ENCODE data around the gene PRKAR2A. TPM values are rescaled to one million over a fixed set of nuclear protein-coding genes. Genes with fewer than 3 reads are reported as not detected.

Gene PRKAR2A
- polyA plus RNA-seq, 2 of the 4 experiments (the other 2 are of a cell fraction): 15.3 to 17.2 TPM

DNA sequence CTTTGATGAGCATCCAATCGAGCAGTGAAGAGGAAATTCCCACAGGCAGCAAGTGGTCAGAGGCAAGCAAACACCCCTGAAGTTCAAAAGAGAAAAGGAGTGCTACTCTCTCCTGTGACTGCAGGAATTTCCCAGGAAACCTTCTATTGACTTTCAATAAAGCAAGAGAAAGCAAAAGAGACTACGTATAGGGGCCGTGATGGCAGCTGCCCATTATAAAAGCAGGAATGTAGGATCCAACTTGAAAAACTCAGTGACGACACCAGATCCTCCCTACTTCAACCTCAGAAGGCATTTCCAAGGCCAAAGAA lies 77.5 kb downstream of the PRKAR2A start:
- H3K4me3 ChIP-seq: no peak overlapping the region
- no peak for FAIRE-seq
- no peaks in the 10 kb centered on the region for H3K4me1 ChIP-seq
- ChIA-PET POLR2A (no interaction called here), CTCF (no interaction called here)
- no peak for DNase-seq (ENCODE audit: low read depth in 1 of 2, low spot score in 1 of 2)
- WGBS (ENCODE audit: missing lambda C conversion rate): 86% methylated on average over 4 of the region's 4 CpGs
- H3K27ac ChIP-seq: no peak overlapping the region
- no peak overlapping the region for H3K4me2 ChIP-seq
- no peak for ATAC-seq
- no peaks in the 10 kb centered on the region for H3K9me3 ChIP-seq
- TF ChIP-seq PHF8 (IDR thresholded peaks at IDR 0.05; ENCODE audit: borderline replicate concordance, low read depth) (no peak), FOSL2 (IDR thresholded peaks at IDR 0.05) (no peak), FOSL2 (CRISPR knock-in tag; IDR thresholded peaks at IDR 0.05) (no peak), CBX2 (IDR thresholded peaks at IDR 0.05; ENCODE audit: borderline replicate concordance, low read depth) (no peak), PBX3 (IDR thresholded peaks at IDR 0.05) (no peak), RARB (CRISPR knock-in tag; IDR thresholded peaks at IDR 0.05) (no peak), MAZ (IDR thresholded peaks at IDR 0.05; ENCODE audit: borderline replicate concordance, low read depth, low read length) (no peak), RFX5 (IDR thresholded peaks at IDR 0.05) (no peak), ZNF302 (CRISPR knock-in tag; IDR thresholded peaks at IDR 0.05) (no peak)

- 50% methylated on average over 1 of the region's 1 CpG for WGBS (ENCODE audit: missing lambda C conversion rate)
- peak; percentile 62 to 72; a peak in 4 of 6 replicates for ATAC-seq
- Histone ChIP-seq H3K9me3 (no peaks in the 10 kb centered on the region), H3K4me3 (no peak overlapping the region), H3K4me2 (no peak overlapping the region), H3K27ac (no peak overlapping the region), H3K4me1 (no peaks in the 10 kb centered on the region)
- TF ChIP-seq CTCF (IDR thresholded peaks at IDR 0.05) (peak; percentile 32), RAD21 (conservative IDR thresholded peaks at IDR 0.05 in 1 of 2, IDR thresholded peaks at IDR 0.05 in 1 of 2) (peak; percentile 37 to 44; a peak in 4 of 5 replicates), JUNB (IDR thresholded peaks at IDR 0.05) (no peak), ZSCAN20 (CRISPR knock-in tag; IDR thresholded peaks at IDR 0.05) (no peak)
- DNase-seq (ENCODE audit: low read depth in 1 of 2, low spot score in 1 of 2): peak; percentile 18 to 37
- CTCF ChIA-PET: interaction anchor here (0.6 to 2.2 kb wide), 3 partner anchors 26 to 320 kb away, joined by 3 to 8 read pairs (median 5); no protein-coding TSS in a partner anchor
- POLR2A ChIA-PET: no interaction called here
- no peak for FAIRE-seq
Measured at GRCh38 chr3:48765376-48765775, 82.3 kb downstream of the PRKAR2A start.

GRCh38 chr3:48762816-48763215 lies 84.9 kb downstream of the PRKAR2A start:
- ChIA-PET POLR2A (no interaction called here), CTCF (no interaction called here)
- DNase-seq (ENCODE audit: low read depth in 1 of 2, low spot score in 1 of 2): no peak
- no peak overlapping the region for H3K27ac ChIP-seq
- no peak overlapping the region for H3K4me3 ChIP-seq
- ATAC-seq: no peak
- H3K4me1 ChIP-seq: no peaks in the 10 kb centered on the region
- WGBS (ENCODE audit: missing lambda C conversion rate): 87% methylated on average over 3 of the region's 3 CpGs
- TF ChIP-seq USF2 (IDR thresholded peaks at IDR 0.05): no peak
- TF ChIP-seq, protein P1, sequence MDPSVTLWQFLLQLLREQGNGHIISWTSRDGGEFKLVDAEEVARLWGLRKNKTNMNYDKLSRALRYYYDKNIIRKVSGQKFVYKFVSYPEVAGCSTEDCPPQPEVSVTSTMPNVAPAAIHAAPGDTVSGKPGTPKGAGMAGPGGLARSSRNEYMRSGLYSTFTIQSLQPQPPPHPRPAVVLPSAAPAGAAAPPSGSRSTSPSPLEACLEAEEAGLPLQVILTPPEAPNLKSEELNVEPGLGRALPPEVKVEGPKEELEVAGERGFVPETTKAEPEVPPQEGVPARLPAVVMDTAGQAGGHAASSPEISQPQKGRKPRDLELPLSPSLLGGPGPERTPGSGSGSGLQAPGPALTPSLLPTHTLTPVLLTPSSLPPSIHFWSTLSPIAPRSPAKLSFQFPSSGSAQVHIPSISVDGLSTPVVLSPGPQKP (IDR thresholded peaks at IDR 0.05; ENCODE audit: low read depth, low read length): no peak
- TF ChIP-seq SMC3 (IDR thresholded peaks at IDR 0.05): no peak
- no peak for TF ChIP-seq JUN (IDR thresholded peaks at IDR 0.05)
- TF ChIP-seq EP300 (IDR thresholded peaks at IDR 0.05): no peak
- TF ChIP-seq TFCP2L1 (CRISPR knock-in tag; IDR thresholded peaks at IDR 0.05): no peak
- no peak for TF ChIP-seq HOXA7 (CRISPR knock-in tag; IDR thresholded peaks at IDR 0.05)
- no peak for TF ChIP-seq MAFK (IDR thresholded peaks at IDR 0.05; ENCODE audit: partially characterized antibody)
- TF ChIP-seq KDM5A (IDR thresholded peaks at IDR 0.05): no peak
- TF ChIP-seq HOXB13 (CRISPR knock-in tag; IDR thresholded peaks at IDR 0.05; ENCODE audit: low read depth): no peak
- TF ChIP-seq, protein P2, sequence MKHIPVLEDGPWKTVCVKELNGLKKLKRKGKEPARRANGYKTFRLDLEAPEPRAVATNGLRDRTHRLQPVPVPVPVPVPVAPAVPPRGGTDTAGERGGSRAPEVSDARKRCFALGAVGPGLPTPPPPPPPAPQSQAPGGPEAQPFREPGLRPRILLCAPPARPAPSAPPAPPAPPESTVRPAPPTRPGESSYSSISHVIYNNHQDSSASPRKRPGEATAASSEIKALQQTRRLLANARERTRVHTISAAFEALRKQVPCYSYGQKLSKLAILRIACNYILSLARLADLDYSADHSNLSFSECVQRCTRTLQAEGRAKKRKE (CRISPR knock-in tag; IDR thresholded peaks at IDR 0.05; ENCODE audit: low read depth): no peak
- TF ChIP-seq ZC3H11A (IDR thresholded peaks at IDR 0.05): no peak
- no peak for TF ChIP-seq CBX2 (IDR thresholded peaks at IDR 0.05; ENCODE audit: borderline replicate concordance, low read depth)
- no peak for TF ChIP-seq HEYL (CRISPR knock-in tag; IDR thresholded peaks at IDR 0.05)
- TF ChIP-seq NFE2L2 (conservative IDR thresholded peaks at IDR 0.05; ENCODE audit: low read length): no peak
- TF ChIP-seq HES2 (IDR thresholded peaks at IDR 0.05): no peak
- no peak for TF ChIP-seq PHF8 (IDR thresholded peaks at IDR 0.05; ENCODE audit: borderline replicate concordance, low read depth)
- no peak for TF ChIP-seq CHD2 (IDR thresholded peaks at IDR 0.05; ENCODE audit: low read length, partially characterized antibody)
- no peak for TF ChIP-seq RCOR1 (IDR thresholded peaks at IDR 0.05; ENCODE audit: low read depth, low read length)
- no peak overlapping the region for H3K4me2 ChIP-seq
- FAIRE-seq: no peak
- no peaks in the 10 kb centered on the region for H3K9me3 ChIP-seq
